DLD1 (cell line): ENCODE results near the gene AVPR2.

Experiments used
- in situ Hi-C: cut with HindIII; loops from 2 replicates; pipeline ENCODE4 v1.10.0; 2017; ENCODE audit warnings: low sequenced_read_pairs

The AVPR2 gene

GRCh38 chrX:153870791-153871360 lies 33.6 kb upstream of the AVPR2 start:
- in situ Hi-C loops, result no loop called here

GRCh38 chrX:153871451-153871850 lies 33.0 kb upstream of the AVPR2 start:
- in situ Hi-C loops, result no loop called here

GRCh38 chrX:153871946-153872878 lies 32.3 kb upstream of the AVPR2 start:
- in situ Hi-C loops, result no loop called here

- in situ Hi-C loops, result no loop called here
These were observed 31.0 kb upstream of the AVPR2 start for GRCh38 chrX:153873282-153874084.

- in situ Hi-C loops, result no loop called here
These were observed 30.4 kb upstream of the AVPR2 start for GRCh38 chrX:153874085-153874365.

- in situ Hi-C loops, result no loop called here
These were observed 29.9 kb upstream of the AVPR2 start for GRCh38 chrX:153874366-153875125.

GRCh38 chrX:153875391-153876111 lies 28.9 kb upstream of the AVPR2 start:
- in situ Hi-C loops, result no loop called here

- in situ Hi-C loops, result no loop called here
These were observed 28.4 kb upstream of the AVPR2 start for GRCh38 chrX:153876112-153876491.

- in situ Hi-C loops, result no loop called here
These were observed 26.8 kb upstream of the AVPR2 start for GRCh38 chrX:153877571-153878261.

- in situ Hi-C loops, result no loop called here
These were observed 26.1 kb upstream of the AVPR2 start for GRCh38 chrX:153878345-153878744.

- in situ Hi-C loops, result no loop called here
These were observed 25.4 kb upstream of the AVPR2 start for GRCh38 chrX:153878969-153879653.

- in situ Hi-C loops, result no loop called here
These were observed 24.6 kb upstream of the AVPR2 start for GRCh38 chrX:153879741-153880439.

- in situ Hi-C loops, result no loop called here
These were observed 24.0 kb upstream of the AVPR2 start for GRCh38 chrX:153880440-153880815.

GRCh38 chrX:153881281-153881680 lies 23.2 kb upstream of the AVPR2 start:
- in situ Hi-C loops, result no loop called here

GRCh38 chrX:153882086-153882498 lies 22.4 kb upstream of the AVPR2 start:
- in situ Hi-C loops, result no loop called here

- in situ Hi-C loops, result no loop called here
These were observed 21.9 kb upstream of the AVPR2 start for GRCh38 chrX:153882557-153882956.

- in situ Hi-C loops, result no loop called here
These were observed 21.2 kb upstream of the AVPR2 start for GRCh38 chrX:153883163-153883843.

GRCh38 chrX:153884136-153884535 lies 20.3 kb upstream of the AVPR2 start:
- in situ Hi-C loops, result no loop called here
